SK-N-SH (cell line): ENCODE results near the gene TRIM22. TPM values are rescaled to one million over a fixed set of nuclear protein-coding genes. Genes with fewer than 3 reads are reported as not detected.

Experiments used
- CTCF ChIA-PET: fragments of 300-600, 350-600 bp; formaldehyde crosslinking; extraction: SDS; loops from one replicate; lab custom pipeline; 2021; lab: Yijun Ruan, JAX
- POLR2A ChIA-PET: fragments of 350-600 bp; sonication (Branson Sonifier 250); formaldehyde crosslinking; extraction: SDS; loops from one replicate; lab custom pipeline; 2020; ENCODE audit warnings: antibody characterized with exemption, inconsistent platforms; lab: Yijun Ruan, JAX
- DNase-seq: peaks from one replicate; pipeline ENCODE4 v3.0.0; 2012
- H2AFZ ChIP-seq: fragments of 200-600 bp; sonication (generic); 2 replicates; pipeline ENCODE4 v1.8.1; 2016; ENCODE audit warnings: antibody characterized with exemption, mild to moderate bottlenecking, low read depth
- H3F3A ChIP-seq: fragments of 200-600 bp; sonication (generic); replicated peaks from 2 replicates; pipeline ENCODE3; 2016; ENCODE audit warnings: antibody characterized with exemption, mild to moderate bottlenecking; ENCODE audit not compliant: insufficient read depth
- H3K27ac ChIP-seq, 2 experiments: fragments of 200-500 bp in 1 of 2; fragments of 200-600 bp in 1 of 2; sonication (Bioruptor generic) in 1 of 2; sonication (generic), shearing (Covaris generic) in 1 of 2; 2 replicates each; pipeline versions ENCODE4 v1.5.1 to v1.6.1; 2014 to 2016; ENCODE audit warnings: low read depth in 2 of 2, inconsistent platforms in 1 of 2, low read length in 1 of 2, mild to moderate bottlenecking in 1 of 2, mixed read lengths in 1 of 2
- H3K27me3 ChIP-seq: fragments of 200-600 bp; sonication (generic), shearing (Covaris generic); 2 replicates; pipeline ENCODE4 v1.6.1; 2016; ENCODE audit warnings: mixed run types; ENCODE audit not compliant: insufficient read depth
- H3K36me3 ChIP-seq, 2 experiments: fragments of 200-500 bp in 1 of 2; fragments of 200-600 bp in 1 of 2; sonication (Bioruptor generic) in 1 of 2; sonication (generic) in 1 of 2; replicated peaks in 1 of 2; 2 replicates each; pipeline versions ENCODE3 to v1.5.1; 2014 to 2016; ENCODE audit warnings: low read length in 1 of 2, mild to moderate bottlenecking in 1 of 2; ENCODE audit not compliant: insufficient read depth in 2 of 2, control insufficient read depth in 1 of 2
- H3K4me1 ChIP-seq, 2 experiments: fragments of 200-500 bp in 1 of 2; fragments of 200-600 bp in 1 of 2; sonication (Bioruptor generic) in 1 of 2; sonication (generic), shearing (Covaris generic) in 1 of 2; 2 replicates each; pipeline versions ENCODE4 v1.5.1 to v1.6.1; 2014 to 2016; ENCODE audit warnings: low read depth in 1 of 2, low read length in 1 of 2, mixed run types in 1 of 2; ENCODE audit not compliant: insufficient read depth in 2 of 2, control insufficient read depth in 1 of 2
- H3K4me2 ChIP-seq: fragments of 200-600 bp; sonication (generic), shearing (Covaris generic); 2 replicates; pipeline ENCODE4 v1.6.1; 2017; ENCODE audit warnings: mixed run types
- H3K4me3 ChIP-seq, 2 experiments: fragments of 200-500 bp in 1 of 2; fragments of 200-600 bp in 1 of 2; sonication (Bioruptor generic) in 1 of 2; sonication (generic), shearing (Covaris generic) in 1 of 2; 2 replicates each; pipeline versions ENCODE4 v1.5.1 to v1.8.1; 2014 to 2016; ENCODE audit warnings: low read depth in 2 of 2, inconsistent platforms in 1 of 2, low read length in 1 of 2, mild to moderate bottlenecking in 1 of 2, mixed read lengths in 1 of 2, moderate library complexity in 1 of 2
- H3K79me2 ChIP-seq: fragments of 200-600 bp; sonication (generic); 2 replicates; pipeline ENCODE4 v1.8.1; 2017; ENCODE audit warnings: mild to moderate bottlenecking; ENCODE audit not compliant: insufficient read depth
- H3K9ac ChIP-seq: fragments of 200-600 bp; sonication (generic); 2 replicates; pipeline ENCODE4 v1.6.1; 2017; ENCODE audit warnings: mixed run types
- H3K9me2 ChIP-seq: fragments of 200-600 bp; sonication (generic); 2 replicates; pipeline ENCODE4 v1.6.1; 2017; ENCODE audit warnings: mixed run types
- H3K9me3 ChIP-seq: fragments of 200-600 bp; sonication (generic); 2 replicates; pipeline ENCODE4 v1.6.1; 2017; ENCODE audit warnings: mixed run types, mild to moderate bottlenecking, moderate library complexity
- H4K20me1 ChIP-seq: fragments of 200-600 bp; sonication (generic); 2 replicates; pipeline ENCODE4 v1.6.1; 2017; ENCODE audit warnings: mild to moderate bottlenecking, mixed run types; ENCODE audit not compliant: insufficient read depth
- CHD2 ChIP-seq: fragments of 150-350 bp; IDR thresholded peaks from 2 replicates; pipeline ENCODE4 v1.6.1; 2018; ENCODE audit warnings: low read length; ENCODE audit not compliant: partially characterized antibody
- EP300 ChIP-seq, 2 experiments: IDR thresholded peaks; 2 replicates each; pipeline versions ENCODE4 v1.4.0 to v1.6.1; 2012; ENCODE audit warnings: borderline replicate concordance in 1 of 2, low read depth in 1 of 2, low read length in 1 of 2
- GABPA ChIP-seq: IDR thresholded peaks from 2 replicates; pipeline ENCODE4 v1.4.0; 2012; ENCODE audit warnings: low read depth, mild to moderate bottlenecking
- GATA2 ChIP-seq: sonication (generic); formaldehyde crosslinking; IDR thresholded peaks from 2 replicates; pipeline ENCODE4 v1.5.0; 2020; ENCODE audit warnings: mild to moderate bottlenecking, missing genetic modification reagents
- JUND ChIP-seq: IDR thresholded peaks from 2 replicates; pipeline ENCODE4 v1.4.0; 2012
- MXI1 ChIP-seq: IDR thresholded peaks from 2 replicates; pipeline ENCODE4 v1.6.1; 2012; ENCODE audit warnings: mild to moderate bottlenecking, low read depth, low read length, improper control_type of control experiment
- NFIC ChIP-seq: IDR thresholded peaks from 2 replicates; pipeline ENCODE4 v1.4.0; 2012; ENCODE audit warnings: borderline replicate concordance
- NRF1 ChIP-seq: IDR thresholded peaks from 2 replicates; pipeline ENCODE4 v1.6.1; 2012; ENCODE audit warnings: low read depth, mild to moderate bottlenecking, low read length
- RXRA ChIP-seq: IDR thresholded peaks from 2 replicates; pipeline ENCODE4 v1.4.0; 2012; ENCODE audit warnings: low read depth, mild to moderate bottlenecking, borderline replicate concordance
- SIN3A ChIP-seq: IDR thresholded peaks from 2 replicates; pipeline ENCODE4 v1.6.1; 2012; ENCODE audit warnings: low read depth, mild to moderate bottlenecking, low read length, moderate library complexity, borderline replicate concordance
- SMC3 ChIP-seq: IDR thresholded peaks from 2 replicates; pipeline ENCODE4 v1.6.1; 2012; ENCODE audit warnings: low read depth, low read length, improper control_type of control experiment
- TAF1 ChIP-seq: IDR thresholded peaks from 2 replicates; pipeline ENCODE4 v1.6.1; 2012; ENCODE audit warnings: low read depth, mild to moderate bottlenecking, low read length, moderate library complexity, borderline replicate concordance
- TEAD4 ChIP-seq: IDR thresholded peaks from 2 replicates; pipeline ENCODE4 v1.4.0; 2012; ENCODE audit warnings: mild to moderate bottlenecking, borderline replicate concordance; ENCODE audit not compliant: insufficient read depth
- WGBS: methylation state at CpG from one replicate; pipeline ENCODE4 v1.1.6; 2017; ENCODE audit warnings: low lambda C conversion rate; 5-methylcytosine and 5-hydroxymethylcytosine counted together
- polyA plus RNA-seq, 3 experiments: library from polyadenylated mRNA; depleted of rRNA; stranded (reverse); fragments of >200 nt; gene quantifications; 2 replicates each; pipeline ENCODE4 v1.2.3, GENCODE V29; 2012
- TF ChIP-seq, protein P1 (sequence below): IDR thresholded peaks from 2 replicates; pipeline ENCODE4 v1.4.0; 2012; ENCODE audit warnings: low read depth, borderline replicate concordance
- TF ChIP-seq, protein P2 (sequence below): fragments of 150-350 bp; IDR thresholded peaks from 2 replicates; pipeline ENCODE4 v1.6.1; 2017; ENCODE audit warnings: antibody characterized with exemption, low read length, low read depth, borderline replicate concordance
- TF ChIP-seq, protein P3 (sequence below): fragments of 150-350 bp; IDR thresholded peaks from 2 replicates; pipeline ENCODE4 v1.6.1; 2016; ENCODE audit warnings: mild to moderate bottlenecking, low read depth, low read length
- TF ChIP-seq, protein P4 (sequence below): fragments of 200-600 bp; sonication (generic); IDR thresholded peaks from 2 replicates; pipeline ENCODE4 v1.6.1; 2017; ENCODE audit warnings: antibody characterized with exemption, mild to moderate bottlenecking, moderate library complexity
- TF ChIP-seq, protein P5 (sequence below): IDR thresholded peaks from 2 replicates; pipeline ENCODE4; 2012

TRIM22 gene
- polyA plus RNA-seq, 1 of the 3 experiments (the other 2 are of a cell fraction): 47.1 TPM

DNA sequence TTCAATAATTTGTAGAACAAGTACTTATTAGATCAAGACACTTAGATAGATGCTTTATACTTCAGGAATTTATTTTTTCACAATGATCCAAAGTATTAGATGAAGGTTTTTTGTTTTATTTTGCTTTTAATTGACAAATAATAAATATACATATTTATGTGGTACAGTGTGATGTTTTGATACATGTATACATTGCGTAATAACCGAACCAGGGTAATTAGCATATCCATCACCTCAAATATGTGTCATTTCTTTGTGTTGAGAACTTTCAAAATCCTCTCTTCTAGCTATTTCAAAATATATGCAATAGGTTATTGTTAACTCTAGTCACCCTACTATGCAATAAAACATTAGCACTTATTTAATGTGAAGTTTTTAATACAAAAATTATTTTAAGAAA lies 26.1 kb upstream of the TRIM22 start (continued):
- no peak for TF ChIP-seq NRF1
- TF ChIP-seq SIN3A: no peak

DNA sequence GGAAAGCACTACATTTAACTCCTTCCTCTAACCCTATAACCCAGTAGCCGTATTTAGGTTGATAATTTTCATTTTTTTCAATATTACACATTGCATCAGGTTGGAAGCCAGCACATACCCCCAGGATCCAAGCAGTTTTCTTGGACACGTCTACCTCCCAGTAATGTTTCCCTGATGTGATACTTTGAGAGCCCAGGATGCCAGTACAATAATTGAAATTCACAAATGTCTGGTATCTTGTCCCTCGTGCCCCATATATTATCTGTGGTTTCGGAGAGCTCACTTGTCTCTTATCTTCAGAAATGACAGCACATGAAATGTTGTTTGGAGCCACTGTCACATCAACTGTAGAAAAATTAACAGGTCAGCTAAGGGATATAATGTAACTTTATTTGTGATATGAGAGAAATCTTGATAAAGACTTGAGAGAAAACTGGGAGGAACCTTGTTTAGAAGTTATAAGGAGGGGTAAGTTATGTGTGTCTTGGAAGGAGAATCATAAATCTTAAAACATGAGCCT lies 24.5 kb upstream of the TRIM22 start:
- POLR2A ChIA-PET: no interaction called here
- H3K27me3 ChIP-seq: no peaks in the 10 kb centered on the region
- no peak overlapping the region for H3K27ac ChIP-seq
- no peaks in the 10 kb centered on the region for H4K20me1 ChIP-seq
- 85% methylated on average over 4 of the region's 4 CpGs for WGBS
- CTCF ChIA-PET: no interaction called here
- no peaks in the 10 kb centered on the region for H3K9me2 ChIP-seq
- no peak overlapping the region for H2AFZ ChIP-seq
- DNase-seq: no peak
- H3K79me2 ChIP-seq: no peaks in the 10 kb centered on the region
- no peaks in the 10 kb centered on the region for H3F3A ChIP-seq
- H3K36me3 ChIP-seq: peaks cover 11 to 54% of the 10 kb centered on the region in 2 experiments
- TF ChIP-seq NRF1 (no peak), EP300 (IDR thresholded peaks at IDR 0.05; ENCODE audit: borderline replicate concordance in 1 of 2, low read depth in 1 of 2, low read length in 1 of 2) (no peak), TEAD4 (no peak), GATA2 (CRISPR knock-in tag) (no peak), CHD2 (no peak), NFIC (no peak), TAF1 (no peak), GABPA (no peak), MXI1 (no peak), SMC3 (no peak), RXRA (no peak), JUND (no peak)
- TF ChIP-seq, protein P1, sequence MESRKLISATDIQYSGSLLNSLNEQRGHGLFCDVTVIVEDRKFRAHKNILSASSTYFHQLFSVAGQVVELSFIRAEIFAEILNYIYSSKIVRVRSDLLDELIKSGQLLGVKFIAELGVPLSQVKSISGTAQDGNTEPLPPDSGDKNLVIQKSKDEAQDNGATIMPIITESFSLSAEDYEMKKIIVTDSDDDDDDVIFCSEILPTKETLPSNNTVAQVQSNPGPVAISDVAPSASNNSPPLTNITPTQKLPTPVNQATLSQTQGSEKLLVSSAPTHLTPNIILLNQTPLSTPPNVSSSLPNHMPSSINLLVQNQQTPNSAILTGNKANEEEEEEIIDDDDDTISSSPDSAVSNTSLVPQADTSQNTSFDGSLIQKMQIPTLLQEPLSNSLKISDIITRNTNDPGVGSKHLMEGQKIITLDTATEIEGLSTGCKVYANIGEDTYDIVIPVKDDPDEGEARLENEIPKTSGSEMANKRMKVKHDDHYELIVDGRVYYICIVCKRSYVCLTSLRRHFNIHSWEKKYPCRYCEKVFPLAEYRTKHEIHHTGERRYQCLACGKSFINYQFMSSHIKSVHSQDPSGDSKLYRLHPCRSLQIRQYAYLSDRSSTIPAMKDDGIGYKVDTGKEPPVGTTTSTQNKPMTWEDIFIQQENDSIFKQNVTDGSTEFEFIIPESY: no peak
- TF ChIP-seq, protein P2, sequence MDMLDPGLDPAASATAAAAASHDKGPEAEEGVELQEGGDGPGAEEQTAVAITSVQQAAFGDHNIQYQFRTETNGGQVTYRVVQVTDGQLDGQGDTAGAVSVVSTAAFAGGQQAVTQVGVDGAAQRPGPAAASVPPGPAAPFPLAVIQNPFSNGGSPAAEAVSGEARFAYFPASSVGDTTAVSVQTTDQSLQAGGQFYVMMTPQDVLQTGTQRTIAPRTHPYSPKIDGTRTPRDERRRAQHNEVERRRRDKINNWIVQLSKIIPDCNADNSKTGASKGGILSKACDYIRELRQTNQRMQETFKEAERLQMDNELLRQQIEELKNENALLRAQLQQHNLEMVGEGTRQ: no peak
- TF ChIP-seq, protein P3, sequence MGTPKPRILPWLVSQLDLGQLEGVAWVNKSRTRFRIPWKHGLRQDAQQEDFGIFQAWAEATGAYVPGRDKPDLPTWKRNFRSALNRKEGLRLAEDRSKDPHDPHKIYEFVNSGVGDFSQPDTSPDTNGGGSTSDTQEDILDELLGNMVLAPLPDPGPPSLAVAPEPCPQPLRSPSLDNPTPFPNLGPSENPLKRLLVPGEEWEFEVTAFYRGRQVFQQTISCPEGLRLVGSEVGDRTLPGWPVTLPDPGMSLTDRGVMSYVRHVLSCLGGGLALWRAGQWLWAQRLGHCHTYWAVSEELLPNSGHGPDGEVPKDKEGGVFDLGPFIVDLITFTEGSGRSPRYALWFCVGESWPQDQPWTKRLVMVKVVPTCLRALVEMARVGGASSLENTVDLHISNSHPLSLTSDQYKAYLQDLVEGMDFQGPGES: no peak
- TF ChIP-seq, protein P4, sequence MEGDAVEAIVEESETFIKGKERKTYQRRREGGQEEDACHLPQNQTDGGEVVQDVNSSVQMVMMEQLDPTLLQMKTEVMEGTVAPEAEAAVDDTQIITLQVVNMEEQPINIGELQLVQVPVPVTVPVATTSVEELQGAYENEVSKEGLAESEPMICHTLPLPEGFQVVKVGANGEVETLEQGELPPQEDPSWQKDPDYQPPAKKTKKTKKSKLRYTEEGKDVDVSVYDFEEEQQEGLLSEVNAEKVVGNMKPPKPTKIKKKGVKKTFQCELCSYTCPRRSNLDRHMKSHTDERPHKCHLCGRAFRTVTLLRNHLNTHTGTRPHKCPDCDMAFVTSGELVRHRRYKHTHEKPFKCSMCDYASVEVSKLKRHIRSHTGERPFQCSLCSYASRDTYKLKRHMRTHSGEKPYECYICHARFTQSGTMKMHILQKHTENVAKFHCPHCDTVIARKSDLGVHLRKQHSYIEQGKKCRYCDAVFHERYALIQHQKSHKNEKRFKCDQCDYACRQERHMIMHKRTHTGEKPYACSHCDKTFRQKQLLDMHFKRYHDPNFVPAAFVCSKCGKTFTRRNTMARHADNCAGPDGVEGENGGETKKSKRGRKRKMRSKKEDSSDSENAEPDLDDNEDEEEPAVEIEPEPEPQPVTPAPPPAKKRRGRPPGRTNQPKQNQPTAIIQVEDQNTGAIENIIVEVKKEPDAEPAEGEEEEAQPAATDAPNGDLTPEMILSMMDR: no peak
- TF ChIP-seq, protein P5, sequence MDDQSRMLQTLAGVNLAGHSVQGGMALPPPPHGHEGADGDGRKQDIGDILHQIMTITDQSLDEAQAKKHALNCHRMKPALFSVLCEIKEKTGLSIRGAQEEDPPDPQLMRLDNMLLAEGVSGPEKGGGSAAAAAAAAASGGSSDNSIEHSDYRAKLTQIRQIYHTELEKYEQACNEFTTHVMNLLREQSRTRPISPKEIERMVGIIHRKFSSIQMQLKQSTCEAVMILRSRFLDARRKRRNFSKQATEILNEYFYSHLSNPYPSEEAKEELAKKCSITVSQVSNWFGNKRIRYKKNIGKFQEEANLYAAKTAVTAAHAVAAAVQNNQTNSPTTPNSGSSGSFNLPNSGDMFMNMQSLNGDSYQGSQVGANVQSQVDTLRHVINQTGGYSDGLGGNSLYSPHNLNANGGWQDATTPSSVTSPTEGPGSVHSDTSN: no peak
- H3K4me3 ChIP-seq: no peak overlapping the region
- no peaks in the 10 kb centered on the region for H3K9me3 ChIP-seq
- H3K9ac ChIP-seq: no peak overlapping the region
- no peaks in the 10 kb centered on the region for H3K4me1 ChIP-seq
- no peak overlapping the region for H3K4me2 ChIP-seq
